Measurements from ENCODE around the gene TPP1. TPM values are rescaled to one million over a fixed set of nuclear protein-coding genes. Genes with fewer than 3 reads are reported as not detected.

TPP1 gene
- total RNA-seq, 1 experiment from 2014 or later = 21.6 TPM

GRCh38 chr11:6617315-6617781, 1.9 kb downstream of the TPP1 start:
- Histone ChIP-seq H3K79me2 (ENCODE audit: low read length) (peaks cover 3% of the 10 kb centered on the region; the same call in 1 of the 2 replicates), H3K36me3 (ENCODE audit: low read depth, low read length) (no peaks in the 10 kb centered on the region), H3K9me3 (ENCODE audit: low read length) (no peaks in the 10 kb centered on the region), H3K27me3 (ENCODE audit: low read length) (no peaks in the 10 kb centered on the region), H3F3A (ENCODE audit: low read length, unreplicated experiment) (no peaks in the 10 kb centered on the region), H3K27ac (ENCODE audit: low read length) (no peak overlapping the region), H3K9me2 (replicated peaks; ENCODE audit: low read length) (no peaks in the 10 kb centered on the region), H4K20me1 (ENCODE audit: low read length) (no peaks in the 10 kb centered on the region), H2AFZ (ENCODE audit: low read length) (no peak overlapping the region), H3K4me1 (ENCODE audit: insufficient read depth, low read length) (peaks cover 22% of the 10 kb centered on the region), H3K9ac (ENCODE audit: low read length) (no peak overlapping the region), H3K4me3 (ENCODE audit: low read length) (0 out of 2 replicates have a peak overlapping the region, but pooled peaks have one; percentile 79), H3K4me2 (ENCODE audit: low read length) (peak overlapping the region; percentile 98)
- POLR2A ChIA-PET (ENCODE audit: unreplicated experiment) = interaction anchor here (0.6 kb wide), 1 partner anchor 66 kb away, joined by 4 read pairs; the partner anchor contains the start of gene MRPL17
- CTCF ChIA-PET = interaction anchor here (0.5 to 0.7 kb wide), 3 partner anchors 14 to 86 kb away, joined by 3 to 10 read pairs (median 4); partner anchors contain the start of gene MRPL17
- no peak for DNase-seq
- TF ChIP-seq CTCF (conservative IDR thresholded peaks at IDR 0.05; ENCODE audit: low read depth, low read length) (no peak), EZH2 (IDR thresholded peaks at IDR 0.05; ENCODE audit: low read length, unreplicated experiment) (no peak), EZH2phosphoT487 (IDR thresholded peaks at IDR 0.05; ENCODE audit: borderline replicate concordance, low read length) (no peak)
- no TSS peak for BruUV-seq (replicated peaks)
- intact Hi-C loops (cut with micrococcal nuclease) = no loop called here
- ATAC-seq = no peak

GRCh38 chr11:6616596-6617250, 2.5 kb downstream of the TPP1 start:
- DNase-seq (no peak), ATAC-seq (no peak)
- Histone ChIP-seq H4K20me1 (ENCODE audit: low read length) (no peaks in the 10 kb centered on the region), H3K36me3 (ENCODE audit: low read depth, low read length) (no peaks in the 10 kb centered on the region), H3K79me2 (ENCODE audit: low read length) (peaks cover 4% of the 10 kb centered on the region), H3K4me3 (ENCODE audit: low read length) (no peak overlapping the region), H3K9me3 (ENCODE audit: low read length) (no peaks in the 10 kb centered on the region), H3K4me2 (ENCODE audit: low read length) (no peak overlapping the region), H3K9me2 (replicated peaks; ENCODE audit: low read length) (no peaks in the 10 kb centered on the region), H2AFZ (ENCODE audit: low read length) (no peak overlapping the region), H3K9ac (ENCODE audit: low read length) (no peak overlapping the region), H3K27ac (ENCODE audit: low read length) (no peak overlapping the region), H3K27me3 (ENCODE audit: low read length) (no peaks in the 10 kb centered on the region), H3K4me1 (ENCODE audit: insufficient read depth, low read length) (peaks cover 22% of the 10 kb centered on the region), H3F3A (ENCODE audit: low read length, unreplicated experiment) (no peaks in the 10 kb centered on the region)
- intact Hi-C loops (cut with micrococcal nuclease) = no loop called here
- no TSS peak for BruUV-seq (replicated peaks)
- TF ChIP-seq CTCF (conservative IDR thresholded peaks at IDR 0.05; ENCODE audit: low read depth, low read length) = no peak
- TF ChIP-seq EZH2 (IDR thresholded peaks at IDR 0.05; ENCODE audit: low read length, unreplicated experiment) = no peak
- no peak for TF ChIP-seq EZH2phosphoT487 (IDR thresholded peaks at IDR 0.05; ENCODE audit: borderline replicate concordance, low read length)
- ChIA-PET POLR2A (ENCODE audit: unreplicated experiment) (no interaction called here), CTCF (no interaction called here)

All from PC-3 (cell line).